Germinal center (tissue), 1 donor: ENCODE measurements around the gene KNL1.
"Not testable (repeated sequence)": the region's sequence is repeated elsewhere in the genome, so short reads cannot be mapped to it uniquely, and the experiment has no call there.

Experiments
- DNase-seq: peaks from one replicate; pipeline ENCODE4 v3.0.0; 2012; ENCODE audit warnings: mixed read lengths, low spot score

KNL1 gene

GRCh38 chr15:40676906-40677305, 82.9 kb downstream of the KNL1 start:
- not testable (repeated sequence) for DNase-seq

- DNase-seq = no peak
Observed at GRCh38 chr15:40680151-40680550, 86.1 kb downstream of the KNL1 start.

DNA sequence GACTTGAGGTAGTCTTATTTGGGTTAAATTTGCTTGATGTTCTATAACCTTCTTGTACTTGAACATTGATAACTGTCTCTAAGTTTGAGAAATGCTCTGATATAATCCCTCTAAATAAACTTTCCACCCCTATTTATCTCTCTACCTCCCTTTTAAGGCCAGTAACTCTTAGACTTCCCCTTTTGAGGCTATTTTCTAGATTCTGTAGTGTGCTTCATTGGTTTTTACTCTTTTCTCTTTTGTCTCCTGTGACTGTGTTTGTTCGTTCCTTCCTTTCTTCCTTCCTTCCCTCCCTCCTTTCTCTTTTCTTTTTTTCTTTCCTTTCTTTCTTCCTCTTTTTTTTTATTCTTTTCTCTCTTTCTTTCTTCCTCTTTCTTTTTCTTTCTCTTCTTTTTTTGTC, 86.9 kb downstream of the KNL1 start:
- DNase-seq = not testable (repeated sequence)

- no peak for DNase-seq
Observed at GRCh38 chr15:40684381-40684780, 90.3 kb downstream of the KNL1 start.

- no peak for DNase-seq
Observed at GRCh38 chr15:40685376-40685775, 91.3 kb downstream of the KNL1 start.

DNA sequence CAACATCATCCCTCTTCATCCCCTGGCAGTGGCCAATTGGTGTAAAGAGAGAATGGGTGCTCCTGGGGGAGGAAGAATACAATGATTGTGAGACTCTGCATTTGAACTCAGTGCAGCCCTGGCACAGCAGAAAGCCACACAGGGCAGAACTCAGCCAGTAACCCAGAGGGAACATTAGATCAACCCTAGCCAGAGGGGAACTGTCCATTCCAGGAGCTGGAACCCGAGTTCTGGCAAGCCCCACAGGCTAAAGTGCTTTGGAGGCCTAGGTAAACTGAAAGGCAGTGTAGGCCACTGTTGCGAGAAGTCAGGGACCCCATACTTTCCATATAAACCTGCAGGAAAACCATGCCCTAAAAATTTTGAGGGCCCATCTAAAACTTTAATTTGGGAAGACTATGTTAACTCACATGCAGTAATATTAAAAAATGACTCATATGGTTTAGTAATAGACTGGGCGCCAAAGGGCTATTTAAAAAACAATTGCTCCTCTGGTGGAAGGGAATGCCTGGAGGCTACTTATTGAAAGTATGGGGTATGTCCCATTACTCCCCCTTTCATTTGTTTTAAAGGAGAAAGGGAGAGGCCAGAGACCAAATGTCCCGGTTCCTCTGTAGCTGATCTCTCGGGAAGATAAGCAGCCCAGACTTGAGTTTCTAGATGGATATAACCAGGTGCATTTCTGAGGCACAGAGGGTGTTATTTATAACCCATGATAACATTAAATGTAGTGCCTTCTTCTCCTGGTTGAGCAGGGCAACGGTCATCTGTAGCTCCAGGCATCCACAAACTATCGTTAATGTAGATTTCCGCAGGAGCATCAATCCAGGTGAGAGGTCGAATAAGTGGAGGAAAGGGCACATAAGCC, 95.1 kb downstream of the KNL1 start:
- no peak for DNase-seq

DNA sequence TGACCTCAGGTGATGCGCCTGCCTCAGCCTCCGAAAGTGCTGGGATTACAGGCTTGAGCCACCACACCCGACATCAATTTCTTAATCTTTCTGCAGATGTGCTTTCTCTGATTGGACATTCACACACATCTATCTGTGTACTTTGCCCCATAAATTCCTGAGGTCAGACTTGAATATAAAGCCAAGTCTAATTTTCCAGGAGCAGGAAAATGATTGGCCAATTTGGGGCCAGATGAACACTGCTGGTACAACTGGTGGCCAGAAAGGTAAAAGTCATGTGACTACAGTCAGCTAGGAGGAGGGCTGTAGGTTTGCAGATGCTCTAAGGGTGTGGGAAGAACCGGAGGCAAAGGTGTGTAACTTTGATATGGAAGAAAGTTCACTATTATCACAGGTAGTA, 97.7 kb downstream of the KNL1 start:
- DNase-seq = no peak

DNA sequence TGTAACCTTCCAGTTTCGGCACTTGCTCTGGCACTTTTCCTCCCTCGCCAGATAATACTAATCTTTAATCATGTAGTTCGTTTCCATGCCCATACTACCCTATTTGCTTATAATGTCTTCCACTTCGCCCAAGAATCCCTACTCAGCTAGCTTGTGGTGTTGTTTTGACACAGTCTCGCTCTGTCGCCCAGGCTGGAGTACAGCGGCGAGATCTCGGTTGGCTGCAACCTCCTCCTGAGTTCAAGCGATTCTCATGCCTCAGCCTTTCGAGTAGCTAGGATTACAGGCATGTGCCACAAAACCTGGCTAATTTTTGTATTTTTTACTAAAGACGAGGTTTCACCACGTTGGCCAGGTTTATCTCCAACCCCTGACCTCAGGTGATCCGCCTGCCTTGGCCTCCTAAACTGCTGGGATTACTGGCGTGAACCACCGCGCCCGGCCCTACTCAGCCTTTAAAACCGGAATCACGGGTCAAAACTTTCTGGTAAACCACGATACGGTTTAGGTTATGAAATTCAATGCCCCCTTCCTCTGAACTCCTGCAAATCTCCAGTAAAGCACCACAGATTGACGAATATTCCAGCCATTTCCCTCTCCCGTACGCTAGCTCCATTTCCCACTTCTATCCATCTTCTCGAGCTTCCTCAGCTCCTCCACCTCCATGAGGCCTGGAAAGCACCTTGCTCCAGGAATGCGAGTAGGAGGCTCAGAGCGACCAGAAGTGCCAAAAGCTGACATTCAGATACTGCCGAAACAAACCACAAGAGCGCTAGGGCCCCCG, 100.0 kb downstream of the KNL1 start:
- peak; percentile 25 for DNase-seq

DNA sequence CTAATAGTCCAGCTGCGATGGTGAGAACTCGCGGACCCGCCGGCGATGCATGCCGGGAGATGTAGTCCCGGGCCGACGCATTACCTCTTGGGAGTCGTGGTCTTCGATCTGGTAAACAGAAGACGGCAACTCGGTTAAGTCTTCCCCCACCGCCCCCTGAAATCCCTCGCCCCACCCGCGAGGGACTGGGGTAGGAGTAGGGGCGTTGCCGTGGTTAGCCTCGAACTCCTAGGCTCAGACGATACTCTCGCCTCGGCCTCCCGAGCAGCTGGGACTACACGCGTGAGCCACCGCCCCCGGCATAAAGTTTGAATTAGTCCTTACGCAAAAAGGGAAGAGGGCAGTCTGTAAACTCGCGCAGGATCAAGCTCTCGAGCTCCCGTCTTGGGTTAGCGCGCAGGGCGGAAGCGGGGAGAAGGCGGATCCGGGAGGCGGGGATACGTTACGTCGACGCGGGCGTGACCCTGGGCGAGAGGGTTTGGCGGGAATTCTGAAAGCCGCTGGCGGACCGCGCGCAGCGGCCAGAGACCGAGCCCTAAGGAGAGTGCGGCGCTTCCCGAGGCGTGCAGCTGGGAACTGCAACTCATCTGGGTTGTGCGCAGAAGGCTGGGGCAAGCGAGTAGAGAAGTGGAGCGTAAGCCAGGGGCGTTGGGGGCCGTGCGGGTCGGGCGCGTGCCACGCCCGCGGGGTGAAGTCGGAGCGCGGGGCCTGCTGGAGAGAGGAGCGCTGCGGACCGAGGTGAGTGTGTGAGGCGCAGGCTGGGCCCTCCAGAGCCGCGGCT, 100.8 kb downstream of the KNL1 start, which contains the start of gene RAD51:
TSS of gene RAD51 (plus strand) at position 487 of the 781 bp plus-strand sequence. CDS start 3,585 bp downstream, outside the sequence.
- DNase-seq = peak; percentile 95

DNA sequence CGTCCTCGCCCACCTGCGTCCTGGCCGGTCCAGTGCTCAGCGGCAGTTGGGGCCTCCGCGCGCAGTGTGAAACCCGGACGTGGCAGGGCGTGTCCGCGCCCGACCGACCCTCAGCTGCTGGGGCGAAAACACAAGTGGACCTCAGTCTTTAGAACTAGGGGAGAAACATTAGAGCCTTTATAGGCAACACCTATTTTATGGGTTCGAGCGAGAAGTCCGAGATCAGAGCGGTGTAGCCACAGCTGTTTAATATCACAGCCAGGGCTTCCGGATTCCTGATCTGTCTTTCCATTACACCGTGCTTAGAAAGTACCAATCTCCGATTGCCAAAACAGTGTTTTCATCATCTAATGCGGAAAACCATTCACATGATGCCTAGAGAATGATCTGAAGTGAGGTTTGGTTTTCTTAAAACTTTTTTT, 101.4 kb downstream of the KNL1 start:
- peak; percentile 51 for DNase-seq

GRCh38 chr15:40696228-40696627, 102.2 kb downstream of the KNL1 start:
- no peak for DNase-seq

DNA sequence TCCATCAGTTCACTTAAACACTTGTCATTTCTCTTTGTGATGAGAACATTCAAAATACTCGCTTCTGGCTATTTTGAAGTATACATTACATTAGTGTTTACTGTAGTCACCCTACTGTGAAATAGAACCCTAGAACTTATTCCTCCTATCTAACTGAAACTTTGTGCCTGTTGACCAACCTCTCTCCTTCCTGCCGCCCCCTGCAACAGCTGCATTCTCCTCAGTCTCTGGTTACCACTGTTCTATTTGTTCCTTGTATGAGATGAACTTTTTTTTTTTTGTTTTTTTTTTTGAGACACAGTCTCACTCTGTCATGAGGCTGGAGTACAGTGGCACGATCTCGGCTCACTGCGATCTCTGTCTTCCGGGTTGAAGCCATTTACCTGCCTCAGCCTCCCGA, 103.9 kb downstream of the KNL1 start:
- DNase-seq = no peak

- peak; percentile 14 for DNase-seq
Observed at GRCh38 chr15:40702077-40702476, 108.0 kb downstream of the KNL1 start.

DNA sequence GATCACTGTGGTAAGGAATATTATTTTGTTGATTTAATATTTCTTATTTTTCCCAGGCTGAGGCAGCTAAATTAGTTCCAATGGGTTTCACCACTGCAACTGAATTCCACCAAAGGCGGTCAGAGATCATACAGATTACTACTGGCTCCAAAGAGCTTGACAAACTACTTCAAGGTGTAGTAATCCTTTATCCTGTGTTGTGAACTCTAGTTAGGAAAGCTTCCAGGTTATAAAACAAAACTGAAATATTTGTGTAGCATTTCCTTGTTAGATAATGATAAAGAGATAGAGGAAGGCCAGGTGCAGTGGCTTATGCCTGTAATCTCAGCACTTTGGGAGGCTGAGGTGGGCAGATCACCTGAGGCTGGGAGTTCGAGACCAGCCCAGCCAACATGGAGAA, 112.1 kb downstream of the KNL1 start:
- DNase-seq = no peak
